T1000 (cell line): ENCODE data around the gene TRPC4AP.
A peak's percentile ranks its signal among the peaks of the same experiment; 100 is the strongest.
"Not testable (repeated sequence)": the region's sequence is repeated elsewhere in the genome, so short reads cannot be mapped to it uniquely, and the experiment has no call there.

Experiments
- DNase-seq: peaks from one replicate; lab custom pipeline; 2025; ENCODE audit warnings: mixed read lengths; lab: John Stamatoyannopoulos, UW

The TRPC4AP gene

DNA sequence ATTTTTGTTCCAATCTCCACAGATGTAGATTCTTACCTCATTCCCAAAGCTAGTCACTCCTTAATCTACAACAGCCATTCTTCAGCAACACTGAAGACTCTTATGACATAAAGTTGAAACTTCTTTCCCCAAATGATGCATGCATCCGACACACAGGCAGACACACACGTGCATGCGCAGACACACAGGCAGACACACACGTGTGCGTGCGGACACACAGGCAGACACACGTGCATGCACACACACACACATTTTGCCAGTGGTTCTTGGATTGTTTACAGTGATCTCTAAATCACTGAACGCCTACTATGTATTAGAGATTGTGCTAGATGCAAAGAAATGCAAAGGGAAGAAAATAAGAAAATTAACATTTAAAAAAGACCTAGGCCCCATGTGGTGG is 9.0 kb upstream of the TRPC4AP start:
- DNase-seq = no peak

GRCh38 chr20:35093267-35093884 is 769 bp upstream of the TRPC4AP start:
- peak; percentile 27 for DNase-seq

DNA sequence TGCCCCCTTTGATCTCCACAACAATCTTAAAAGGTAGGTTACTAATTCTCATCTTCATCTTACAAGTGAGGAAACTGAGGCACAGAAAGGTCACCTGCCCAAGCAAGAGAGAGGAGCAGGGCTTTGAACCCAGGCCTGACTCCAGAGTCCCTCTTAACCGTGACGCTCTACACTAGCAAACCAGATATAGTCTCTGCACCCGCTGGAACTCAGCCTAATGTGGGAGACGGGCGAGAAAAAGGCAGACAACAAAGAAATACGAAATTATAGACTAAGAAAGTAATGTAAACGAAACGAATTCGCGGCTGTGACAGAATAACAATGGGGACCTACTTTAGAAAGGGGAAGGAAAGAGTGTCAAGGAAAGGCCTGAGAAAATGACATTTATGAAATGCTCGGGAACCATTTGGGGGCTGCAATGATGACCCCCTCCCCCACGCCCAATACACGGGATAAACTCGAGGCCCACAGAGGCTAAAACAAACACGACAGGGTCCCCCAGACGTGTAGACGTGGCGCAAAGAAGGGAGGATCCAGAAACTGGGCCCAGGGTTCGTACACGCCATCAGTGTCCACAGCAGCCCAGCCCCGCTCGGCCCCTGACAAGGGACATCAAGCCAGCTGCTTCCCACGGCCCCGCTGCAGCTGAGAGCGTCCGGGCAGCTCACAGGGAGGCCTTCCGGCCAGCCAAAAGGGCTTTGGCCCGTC is 637 bp downstream of the TRPC4AP start:
- no peak for DNase-seq

DNA sequence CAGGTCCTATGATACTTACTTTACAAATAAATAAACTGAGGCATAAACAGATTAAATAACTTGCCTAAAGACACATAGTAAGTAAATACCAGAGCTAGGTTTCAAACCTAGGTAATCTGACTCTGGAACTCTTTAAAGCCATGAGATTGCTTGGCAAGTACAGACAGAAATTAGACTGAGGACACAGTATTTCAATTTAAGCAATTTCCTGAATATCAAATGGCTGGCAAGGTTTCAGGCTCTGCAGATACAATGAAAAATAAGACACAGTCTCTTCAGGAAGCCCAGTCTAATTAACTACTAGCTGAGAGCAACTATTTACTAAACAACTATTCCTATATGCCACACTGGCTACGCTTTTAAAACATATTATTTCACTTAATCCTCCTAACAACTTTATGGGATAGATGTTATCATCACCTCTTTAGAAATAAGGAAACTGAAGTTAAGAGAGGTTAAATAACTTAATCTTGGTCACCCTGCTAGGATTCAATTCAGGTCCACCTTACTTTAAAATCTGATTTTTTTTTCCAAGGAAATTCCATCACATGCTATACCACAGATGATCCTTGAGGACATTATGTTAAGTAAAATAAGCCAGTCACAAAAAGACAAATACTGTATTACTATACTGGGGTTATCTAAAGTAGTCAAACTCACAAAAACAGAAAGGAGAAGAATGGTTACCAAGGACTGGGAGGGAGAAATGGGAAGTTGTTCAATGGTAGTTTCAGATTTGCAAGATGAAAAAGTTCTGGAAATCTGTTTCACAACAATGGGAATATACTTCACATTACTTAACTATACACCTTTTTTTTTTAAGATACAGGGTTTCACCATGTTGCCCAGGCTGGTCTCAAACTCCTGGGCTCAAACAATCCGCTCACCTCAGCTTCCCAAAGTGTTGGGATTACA is 4.1 kb downstream of the TRPC4AP start:
- no peak for DNase-seq

GRCh38 chr20:35087791-35088190 is 4.8 kb downstream of the TRPC4AP start:
- DNase-seq = no peak

GRCh38 chr20:35087355-35087754 is 5.3 kb downstream of the TRPC4AP start:
- no peak for DNase-seq

DNA sequence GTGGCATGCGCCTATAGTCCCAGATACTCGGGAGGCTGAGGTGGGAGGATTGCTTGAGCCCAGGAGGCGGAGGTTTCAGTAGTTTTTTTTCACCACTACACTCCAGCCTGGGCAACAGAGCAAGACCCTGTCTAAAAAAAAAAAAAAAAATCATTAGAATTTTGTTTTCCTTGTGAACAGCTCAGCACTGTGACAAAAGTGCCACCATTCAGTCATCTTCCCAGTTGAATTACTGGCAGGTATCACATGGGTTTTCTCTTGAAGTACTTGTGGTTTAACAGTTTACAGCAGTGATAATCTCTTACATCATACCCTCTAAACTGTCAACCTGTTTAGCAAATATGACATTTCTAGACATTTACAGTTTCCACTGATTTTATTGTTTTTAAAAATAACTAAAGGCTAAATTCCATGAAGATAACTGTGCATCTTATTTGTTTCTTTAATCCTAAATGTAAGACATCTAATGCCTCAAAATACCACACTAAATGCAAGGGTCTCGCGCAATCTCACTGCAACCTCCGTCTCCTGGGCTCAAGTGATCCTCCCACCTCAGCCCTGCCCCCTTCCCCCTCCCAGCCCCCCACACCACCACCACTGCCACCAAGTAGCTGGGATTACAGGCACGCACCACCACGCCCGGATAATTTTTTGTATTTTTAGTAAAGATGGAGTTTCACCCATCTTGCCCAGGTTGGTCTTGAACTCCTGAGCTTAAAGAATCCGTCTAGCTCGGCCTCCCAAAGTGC is 7.0 kb downstream of the TRPC4AP start:
- DNase-seq = no peak

DNA sequence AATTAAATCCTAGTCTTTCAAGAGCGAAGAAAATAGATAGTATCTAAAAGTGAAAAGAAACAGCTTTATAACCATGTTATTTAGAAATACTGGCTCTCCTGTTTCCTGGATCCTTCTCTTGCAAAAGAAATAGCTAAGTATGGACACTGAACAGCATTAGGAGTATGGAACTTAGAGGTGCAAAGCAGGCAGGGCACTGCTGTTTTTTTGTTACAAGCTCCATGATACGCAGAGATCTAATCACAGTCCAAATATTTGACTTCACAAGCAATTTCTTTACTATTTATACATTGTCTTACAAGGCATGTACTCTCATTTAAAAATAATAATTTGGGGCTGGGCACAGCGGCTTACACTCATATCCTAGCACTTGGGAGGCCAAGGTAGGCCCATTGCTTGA is 7.6 kb downstream of the TRPC4AP start:
- DNase-seq = no peak

GRCh38 chr20:35080348-35080642 is 12.3 kb downstream of the TRPC4AP start:
- DNase-seq = not testable (repeated sequence)

DNA sequence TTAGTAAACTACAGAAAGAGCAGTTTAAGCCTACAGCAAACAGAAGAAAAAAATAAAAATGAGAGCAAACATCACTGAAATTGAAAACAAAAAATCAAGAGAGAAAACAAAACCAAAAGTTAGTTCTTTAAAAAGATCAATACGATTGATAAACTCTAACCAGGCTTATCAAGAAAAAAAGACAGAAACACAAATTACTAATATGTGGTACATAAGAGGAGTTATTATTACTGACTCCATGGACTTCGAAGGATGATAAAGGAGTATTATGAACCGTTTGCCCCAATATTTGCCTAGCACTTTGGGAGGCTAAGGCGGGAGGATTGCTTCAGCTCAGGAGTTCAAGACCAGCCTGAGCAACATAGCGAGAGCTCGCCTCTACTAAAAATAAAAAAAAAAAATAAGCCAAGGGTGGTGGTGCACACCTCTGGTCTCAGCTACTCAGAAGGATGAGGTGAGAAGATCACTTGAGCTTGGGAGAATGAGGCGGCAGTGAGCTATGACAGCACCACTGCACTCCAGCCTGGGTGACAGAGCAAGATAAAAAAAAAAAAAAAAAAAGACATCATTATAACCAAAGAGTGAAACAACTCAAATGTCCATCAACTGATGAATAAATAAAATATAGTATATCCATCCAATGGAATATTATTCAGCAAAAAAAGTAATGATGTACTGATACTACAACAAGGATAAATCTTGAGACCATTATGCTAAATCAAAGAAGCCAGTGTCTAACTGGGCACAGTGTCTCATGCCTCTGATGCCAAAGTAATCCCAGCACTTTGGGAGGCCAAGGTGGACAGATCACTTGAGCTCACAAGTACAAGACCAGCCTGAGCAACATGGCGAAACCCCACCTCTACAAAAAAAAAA is 12.9 kb downstream of the TRPC4AP start:
- DNase-seq = no peak

- DNase-seq = no peak
These were observed 14.7 kb downstream of the TRPC4AP start for GRCh38 chr20:35077872-35078271.

DNA sequence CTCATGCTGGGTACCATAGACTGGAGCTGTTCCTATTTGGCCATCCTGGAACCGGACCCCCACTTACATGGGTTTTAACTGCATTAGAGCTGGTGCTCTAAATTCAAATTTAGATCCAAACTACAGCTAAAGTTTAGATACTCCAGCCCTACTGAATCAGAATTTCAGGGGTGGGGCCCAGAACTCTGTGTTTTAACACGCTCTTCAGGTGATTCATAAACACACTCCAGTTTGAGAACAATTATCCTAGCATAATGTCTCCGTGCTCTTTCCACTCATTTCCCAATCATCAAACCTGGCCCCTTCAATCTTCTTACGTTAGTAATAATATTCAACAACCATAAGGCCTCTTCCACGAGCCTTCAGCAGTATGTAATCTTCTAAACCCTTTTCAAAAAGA is 15.3 kb downstream of the TRPC4AP start:
- DNase-seq = no peak

GRCh38 chr20:35071436-35072153 is 21.0 kb downstream of the TRPC4AP start:
- DNase-seq = not testable (repeated sequence)

DNA sequence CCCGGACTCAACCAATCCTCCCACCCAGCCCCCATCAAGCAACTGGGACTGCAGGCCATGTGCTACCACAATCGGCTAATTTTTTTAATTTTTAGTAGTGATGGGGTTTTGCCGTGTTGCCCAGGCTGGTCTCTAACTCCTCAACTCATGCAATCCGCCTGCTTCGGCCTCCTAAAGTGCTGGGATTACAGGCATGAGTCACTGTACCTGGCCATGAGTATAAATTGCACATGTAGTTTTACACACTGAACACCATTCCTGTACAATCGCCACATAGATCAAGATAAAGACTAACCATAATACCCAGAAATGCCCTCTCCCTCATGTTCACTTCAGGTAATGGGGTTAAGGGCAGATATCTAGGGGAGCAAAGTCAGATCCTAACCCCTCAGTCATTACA is 26.4 kb downstream of the TRPC4AP start:
- DNase-seq = no peak

DNA sequence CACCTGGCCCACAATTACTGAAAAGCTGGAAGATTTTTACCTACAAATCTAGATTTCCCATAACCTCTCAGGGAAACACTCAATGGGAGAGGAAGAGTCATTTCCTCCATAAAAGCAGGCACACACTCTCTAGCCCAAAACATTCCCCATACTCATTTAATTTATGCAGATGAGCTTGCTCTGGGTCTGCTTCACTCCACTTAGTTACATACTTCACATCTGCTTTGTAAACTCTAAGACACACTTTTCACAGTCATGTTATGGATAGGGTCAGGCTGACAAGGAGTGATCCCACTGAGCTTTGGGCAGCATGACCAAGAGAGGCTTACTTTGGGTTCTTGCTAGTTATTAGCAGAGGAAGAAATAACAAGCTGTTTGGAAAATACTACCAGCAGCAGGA is 27.4 kb downstream of the TRPC4AP start:
- no peak for DNase-seq

GRCh38 chr20:35063168-35063567 is 29.4 kb downstream of the TRPC4AP start:
- no peak for DNase-seq

GRCh38 chr20:35062478-35062877 is 30.1 kb downstream of the TRPC4AP start:
- DNase-seq = no peak

DNA sequence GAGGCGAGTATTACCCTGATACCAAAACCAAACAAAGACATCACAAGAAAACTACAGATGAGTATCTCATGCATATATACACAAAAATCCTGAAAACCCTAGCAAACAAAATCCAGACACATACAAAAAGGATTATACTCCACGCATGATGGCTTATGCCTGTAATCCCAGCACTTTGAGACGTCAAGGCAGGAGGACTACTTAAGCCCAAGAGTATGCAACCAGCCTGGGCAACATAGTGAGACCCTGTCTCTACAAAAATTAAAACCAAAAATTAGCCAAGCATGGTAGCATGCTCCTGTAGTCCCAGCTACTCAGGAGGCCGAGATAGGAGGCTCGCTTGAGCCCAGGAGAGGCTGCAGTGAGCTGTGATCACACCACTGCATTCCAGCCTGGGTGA is 32.4 kb downstream of the TRPC4AP start:
- no peak for DNase-seq

GRCh38 chr20:35059612-35060011 is 33.0 kb downstream of the TRPC4AP start:
- DNase-seq = no peak

DNA sequence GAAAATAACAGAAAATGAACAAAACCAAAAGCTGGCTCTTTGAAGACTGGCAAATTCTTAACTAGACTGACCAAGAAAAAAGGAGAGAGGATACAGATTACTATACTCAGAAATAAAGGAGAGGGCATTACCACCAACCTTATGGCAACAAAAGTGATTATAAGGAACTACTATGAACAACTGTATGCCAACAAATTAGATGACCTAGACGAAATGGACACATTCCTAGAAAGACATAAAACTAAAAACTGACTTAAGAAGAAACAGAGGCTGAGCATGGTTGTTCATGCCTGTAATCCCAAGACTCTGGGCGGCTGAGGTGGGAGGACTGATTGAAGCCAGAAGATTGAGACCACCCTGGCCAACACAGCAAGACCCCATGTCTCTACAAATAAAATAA is 33.5 kb downstream of the TRPC4AP start:
- no peak for DNase-seq
